Common myeloid progenitor, CD34-positive (primary cell): ENCODE results near the gene NOTCH2.

Experiments
- CTCF ChIA-PET: fragments of 350-600 bp; sonication (Branson Sonifier 250); formaldehyde crosslinking; loops from one replicate; lab custom pipeline; 2021; ENCODE audit warnings: antibody characterized with exemption; lab: Charles Lee
- POLR2A ChIA-PET: fragments of 350-600 bp; sonication (Branson Sonifier 250); formaldehyde crosslinking; loops from one replicate; lab custom pipeline; 2021; ENCODE audit warnings: antibody characterized with exemption; lab: Charles Lee
- DNase-seq, 3 donors: peaks; one replicate each; pipeline versions ENCODE4 v3.0.0 to v3.0.0-alpha.2; 2013
- H3K27ac ChIP-seq, 2 experiments: 1 replicate in 1 of 2; 2 replicates in 1 of 2; pipeline ENCODE4 v1.7.0; 2013; ENCODE audit warnings: inconsistent platforms in 2 of 2, low read length in 2 of 2, mild to moderate bottlenecking in 2 of 2, low read depth in 1 of 2, moderate library complexity in 1 of 2; ENCODE audit not compliant: severe bottlenecking in 2 of 2, insufficient read depth in 1 of 2, poor library complexity in 1 of 2
- H3K27me3 ChIP-seq, 5 experiments: replicated peaks in 2 of 5; 1 replicate in 3 of 5; 2 replicates in 2 of 5; pipeline versions ENCODE4 v1.6.1 to v1.7.0; 2013; ENCODE audit warnings: low read length in 4 of 5, mild to moderate bottlenecking in 2 of 5, moderate library complexity in 2 of 5, inconsistent platforms in 1 of 5; ENCODE audit not compliant: insufficient read depth in 5 of 5, control insufficient read depth in 4 of 5
- H3K36me3 ChIP-seq, 4 experiments: 1 replicate in 2 of 4; 2 replicates in 2 of 4; pipeline versions ENCODE4 v1.6.1 to v1.7.0; 2013; ENCODE audit warnings: low read length in 3 of 4, control low read depth in 1 of 4, mild to moderate bottlenecking in 1 of 4; ENCODE audit not compliant: control insufficient read depth in 4 of 4, insufficient read depth in 4 of 4
- H3K4me1 ChIP-seq, 4 experiments: 1 replicate in 3 of 4; 2 replicates in 1 of 4; pipeline versions ENCODE4 v1.6.1 to v1.7.1; 2013; ENCODE audit warnings: low read length in 3 of 4, mild to moderate bottlenecking in 3 of 4, control low read depth in 1 of 4, inconsistent platforms in 1 of 4, moderate library complexity in 1 of 4; ENCODE audit not compliant: control insufficient read depth in 4 of 4, insufficient read depth in 4 of 4; ENCODE audit errors: control extremely low read depth in 1 of 4
- H3K4me3 ChIP-seq, 7 experiments: 1 replicate in 4 of 7; 2 replicates in 3 of 7; pipeline versions ENCODE4 v1.5.1 to v1.7.0; 2013; ENCODE audit warnings: mild to moderate bottlenecking in 7 of 7, low read length in 6 of 7, moderate library complexity in 6 of 7, inconsistent platforms in 2 of 7, low read depth in 2 of 7, control low read depth in 1 of 7; ENCODE audit not compliant: insufficient read depth in 4 of 7, control insufficient read depth in 1 of 7; ENCODE audit errors: extremely low read depth in 1 of 7
- H3K9me3 ChIP-seq, 5 experiments: 1 replicate in 4 of 5; 2 replicates in 1 of 5; pipeline versions ENCODE4 v1.6.1 to v1.7.1; 2013; ENCODE audit warnings: low read length in 4 of 5, mild to moderate bottlenecking in 2 of 5, inconsistent platforms in 1 of 5, low read depth in 1 of 5, moderate library complexity in 1 of 5; ENCODE audit not compliant: control insufficient read depth in 4 of 5, insufficient read depth in 2 of 5; ENCODE audit errors: control extremely low read depth in 1 of 5
- WGBS: methylation state at CpG from one replicate; pipeline ENCODE4 v1.1.5; 2013; ENCODE audit not compliant: insufficient coverage; 5-methylcytosine and 5-hydroxymethylcytosine counted together

NOTCH2 gene

DNA sequence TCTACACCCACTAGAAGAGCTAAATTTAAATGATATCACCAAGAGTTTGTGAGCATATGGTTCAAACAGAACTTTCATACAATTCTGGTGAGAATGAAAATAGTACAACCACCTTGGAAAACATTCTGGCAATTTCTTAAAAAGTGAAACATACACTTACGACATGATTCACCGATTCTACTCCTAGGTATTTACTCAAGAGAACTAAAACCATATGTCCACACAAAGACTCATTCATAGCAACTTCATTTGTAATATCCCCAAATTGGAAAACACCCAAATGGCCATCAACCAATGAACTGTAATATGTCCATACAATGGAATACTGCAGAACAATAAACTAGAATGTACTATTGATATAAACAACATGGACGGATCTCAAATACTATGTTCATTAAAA, 122.0 kb downstream of the NOTCH2 start:
- H3K4me3 ChIP-seq = no peak overlapping the region
- H3K9me3 ChIP-seq = no peaks in the 10 kb centered on the region
- peaks cover 17 to 47% (median 18%) of the 10 kb centered on the region in 4 experiments for H3K36me3 ChIP-seq
- H3K27me3 ChIP-seq = no peaks in the 10 kb centered on the region
- no peak for DNase-seq
- no peak overlapping the region for H3K27ac ChIP-seq
- H3K4me1 ChIP-seq = no peaks in the 10 kb centered on the region
- ChIA-PET CTCF (interaction anchor here (1.0 to 4.2 kb wide), 8 partner anchors 8 to 87 kb away, joined by 4 to 34 read pairs (median 8); no protein-coding TSS in a partner anchor), POLR2A (no interaction called here)
- WGBS = 100% methylated on average over 2 of the region's 3 CpGs

DNA sequence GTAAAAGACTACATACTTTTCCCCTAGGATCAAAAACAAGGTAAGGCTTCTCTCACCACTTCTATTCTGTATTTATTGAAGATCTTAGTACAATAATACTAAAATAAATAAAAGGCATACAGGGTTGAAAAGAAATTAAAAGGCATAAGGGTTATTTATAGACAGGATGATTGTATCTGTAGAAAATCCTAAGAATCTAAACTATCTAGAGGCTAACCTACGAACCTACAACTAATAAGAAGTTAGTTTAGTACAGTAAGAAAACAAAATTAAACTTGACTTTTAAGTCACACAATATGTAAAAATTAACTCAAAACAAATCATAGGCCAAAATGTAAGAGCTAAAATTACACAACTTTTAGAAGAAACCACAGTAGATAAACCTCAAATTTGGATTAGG, 122.7 kb downstream of the NOTCH2 start:
- ChIA-PET CTCF (interaction anchor here (1.2 to 4.2 kb wide), 3 partner anchors 13 to 86 kb away, joined by 4 to 34 read pairs (median 7); no protein-coding TSS in a partner anchor), POLR2A (no interaction called here)
- H3K4me3 ChIP-seq = no peak overlapping the region
- no peaks in the 10 kb centered on the region for H3K27me3 ChIP-seq
- H3K36me3 ChIP-seq = peaks cover 15 to 40% (median 18%) of the 10 kb centered on the region in 4 experiments
- no peak overlapping the region for H3K27ac ChIP-seq
- H3K9me3 ChIP-seq = no peaks in the 10 kb centered on the region
- no peaks in the 10 kb centered on the region for H3K4me1 ChIP-seq
- DNase-seq = no peak
- no CpG with 5 or more reads among the region's 1 CpG for WGBS

GRCh38 chr1:119943216-119943615, 126.2 kb downstream of the NOTCH2 start:
- Histone ChIP-seq H3K4me3 (no peak overlapping the region), H3K4me1 (no peaks in the 10 kb centered on the region), H3K27ac (no peak overlapping the region), H3K27me3 (no peaks in the 10 kb centered on the region), H3K36me3 (peaks cover 6 to 39% (median 17%) of the 10 kb centered on the region in 4 experiments), H3K9me3 (no peaks in the 10 kb centered on the region)
- CTCF ChIA-PET = interaction anchor here (0.9 to 1.4 kb wide), 2 partner anchors 25 to 70 kb away, joined by 3 to 4 read pairs; no protein-coding TSS in a partner anchor
- WGBS = 100% methylated on average over 1 of the region's 2 CpGs
- POLR2A ChIA-PET = no interaction called here
- no peak for DNase-seq

GRCh38 chr1:119941392-119941791, 128.1 kb downstream of the NOTCH2 start:
- CTCF ChIA-PET = interaction anchor here (1.0 to 1.1 kb wide), 2 partner anchors 12 to 27 kb away, joined by 4 read pairs; no protein-coding TSS in a partner anchor
- no peaks in the 10 kb centered on the region for H3K4me1 ChIP-seq
- no peak overlapping the region for H3K4me3 ChIP-seq
- DNase-seq = no peak
- H3K27ac ChIP-seq = no peak overlapping the region
- POLR2A ChIA-PET = no interaction called here
- 100% methylated on average over 3 of the region's 4 CpGs for WGBS
- no peaks in the 10 kb centered on the region for H3K27me3 ChIP-seq
- no peaks in the 10 kb centered on the region for H3K9me3 ChIP-seq
- peaks cover 14 to 49% (median 29%) of the 10 kb centered on the region in 4 experiments for H3K36me3 ChIP-seq

GRCh38 chr1:119940697-119941096, 128.8 kb downstream of the NOTCH2 start:
- H3K36me3 ChIP-seq = peaks cover 18 to 56% (median 34%) of the 10 kb centered on the region in 4 experiments
- no peaks in the 10 kb centered on the region for H3K9me3 ChIP-seq
- CTCF ChIA-PET = interaction anchor here (0.8 to 2.6 kb wide), 4 partner anchors 8 to 27 kb away, joined by 3 to 10 read pairs (median 4); no protein-coding TSS in a partner anchor
- no peaks in the 10 kb centered on the region for H3K4me1 ChIP-seq
- no peak overlapping the region for H3K4me3 ChIP-seq
- no peak for DNase-seq
- H3K27ac ChIP-seq = no peak overlapping the region
- no peaks in the 10 kb centered on the region for H3K27me3 ChIP-seq
- POLR2A ChIA-PET = no interaction called here

DNA sequence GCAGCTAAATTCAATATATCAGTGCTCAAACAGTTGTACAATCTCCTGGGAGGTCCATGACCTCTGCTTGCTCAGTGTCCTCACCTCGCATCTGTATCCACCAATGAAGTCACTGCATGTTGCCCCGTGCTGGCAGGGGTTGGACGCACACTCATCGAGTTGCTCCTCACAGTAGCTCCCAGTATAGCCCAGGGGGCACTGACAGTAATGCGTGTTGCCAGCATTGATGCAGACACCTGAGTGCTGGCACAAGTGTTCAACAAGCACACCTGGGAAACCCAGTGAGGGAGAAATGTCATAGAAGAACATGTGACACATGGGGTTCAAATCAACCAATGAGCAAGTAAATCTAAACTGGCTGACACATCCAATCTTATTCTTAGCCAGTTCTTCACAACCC, 132.3 kb downstream of the NOTCH2 start:
- peaks cover 38 to 83% (median 59%) of the 10 kb centered on the region in 4 experiments for H3K36me3 ChIP-seq
- no peaks in the 10 kb centered on the region for H3K4me1 ChIP-seq
- 96% methylated on average over 4 of the region's 5 CpGs for WGBS
- no peak for DNase-seq
- CTCF ChIA-PET = interaction anchor here (0.8 to 3.3 kb wide), 2 partner anchors 12 to 51 kb away, joined by 3 to 20 read pairs; no protein-coding TSS in a partner anchor
- H3K27me3 ChIP-seq = no peaks in the 10 kb centered on the region
- H3K27ac ChIP-seq = no peak overlapping the region
- H3K9me3 ChIP-seq = peaks cover 4 to 27% (median 8%) of the 10 kb centered on the region in 5 experiments
- POLR2A ChIA-PET = no interaction called here
- no peak overlapping the region for H3K4me3 ChIP-seq

DNA sequence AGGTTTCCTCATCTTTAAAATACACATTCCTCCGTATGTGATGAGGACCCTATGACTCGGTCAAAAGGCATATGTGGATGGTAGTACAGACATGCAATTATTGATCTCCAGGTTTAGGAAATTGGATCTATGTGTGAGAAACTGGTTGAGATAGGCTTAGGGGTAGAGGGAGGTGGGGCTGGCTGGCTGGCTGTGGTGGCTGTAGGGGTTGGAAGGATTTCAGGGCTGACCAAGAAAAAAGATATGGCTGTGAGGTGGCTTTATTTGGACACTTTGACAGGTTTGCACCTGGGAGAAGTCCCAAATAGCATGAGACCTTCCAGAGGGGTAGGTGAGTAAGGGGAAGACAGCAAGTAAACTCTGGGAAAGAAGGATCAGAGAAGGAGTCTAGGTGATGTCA, 133.5 kb downstream of the NOTCH2 start:
- H3K27me3 ChIP-seq = no peaks in the 10 kb centered on the region
- H3K36me3 ChIP-seq = peaks cover 36 to 80% (median 56%) of the 10 kb centered on the region in 4 experiments
- no peak for DNase-seq
- H3K4me1 ChIP-seq = no peaks in the 10 kb centered on the region
- ChIA-PET POLR2A (no interaction called here), CTCF (interaction anchor here (1.2 to 3.3 kb wide), 3 partner anchors 14 to 29 kb away, joined by 3 to 20 read pairs (median 4); no protein-coding TSS in a partner anchor)
- H3K27ac ChIP-seq = no peak overlapping the region
- peaks cover 4 to 27% (median 8%) of the 10 kb centered on the region in 5 experiments for H3K9me3 ChIP-seq
- WGBS = 100% methylated on average over 2 of the region's 2 CpGs
- H3K4me3 ChIP-seq = no peak overlapping the region
